ENCODE measurements around the gene SLC9A6.
"Not testable (repeated sequence)": the region's sequence is repeated elsewhere in the genome, so short reads cannot be mapped to it uniquely, and the experiment has no call there.

SLC9A6 gene

GRCh38 chrX:136064661-136065043 is 79.4 kb downstream of the SLC9A6 start:
- DNase-seq (ENCODE audit: low read depth), result no peak

DNA sequence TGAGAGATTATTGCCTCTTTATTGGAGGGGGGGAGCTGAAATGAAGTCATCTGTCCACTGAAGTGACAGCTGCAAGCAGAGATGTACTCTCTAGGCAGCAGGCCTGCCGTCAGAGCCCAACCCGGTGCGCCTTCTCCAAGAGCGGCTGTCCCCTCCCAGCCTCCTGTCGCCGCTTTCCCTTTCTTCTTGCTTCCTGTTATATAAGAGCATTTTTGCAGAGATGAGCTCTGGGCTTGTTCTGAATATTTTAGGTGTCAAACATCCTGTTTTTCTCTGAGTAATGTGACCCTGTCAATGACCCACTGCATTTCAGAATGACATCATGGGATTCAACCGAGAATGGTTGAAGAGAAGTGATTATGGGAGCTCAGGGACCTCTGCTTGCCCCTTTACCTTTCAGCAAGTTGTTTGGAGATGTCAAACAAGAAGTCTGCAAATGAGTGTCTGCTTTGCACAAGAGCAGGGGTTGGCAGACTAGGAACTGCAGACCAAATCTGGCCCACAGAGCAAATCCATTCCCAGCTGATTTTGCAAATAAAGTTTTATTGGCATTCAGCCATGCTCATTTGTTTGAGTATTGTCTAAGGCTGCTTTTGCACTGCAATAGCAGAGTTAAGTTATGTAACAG is 79.9 kb downstream of the SLC9A6 start:
- DNase-seq (ENCODE audit: low read depth), result no peak

- DNase-seq (ENCODE audit: low read depth), result no peak
Observed at GRCh38 chrX:136067097-136067496, 81.9 kb downstream of the SLC9A6 start.

- DNase-seq (ENCODE audit: low read depth), result no peak
Observed at GRCh38 chrX:136067966-136068365, 82.7 kb downstream of the SLC9A6 start.

DNA sequence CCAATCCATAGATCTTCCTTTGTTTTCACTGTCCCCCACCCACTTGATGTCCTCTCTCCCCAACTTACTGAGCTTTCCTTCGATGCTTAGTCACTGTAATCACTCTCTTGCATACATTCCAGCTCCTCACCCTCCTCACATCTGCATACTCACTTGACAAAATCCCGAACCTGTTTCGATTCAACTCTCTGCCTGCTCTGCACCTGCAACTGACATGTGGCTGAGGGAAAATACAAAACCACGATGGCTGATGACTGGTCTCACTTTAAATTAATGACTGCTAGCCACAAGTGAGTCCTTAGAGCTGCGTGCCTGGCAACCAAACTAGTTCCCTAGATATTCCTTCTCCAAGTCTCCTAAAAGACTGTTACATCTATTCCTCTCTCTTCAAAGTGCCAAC is 91.7 kb downstream of the SLC9A6 start:
- no peak for DNase-seq (ENCODE audit: low read depth)

DNA sequence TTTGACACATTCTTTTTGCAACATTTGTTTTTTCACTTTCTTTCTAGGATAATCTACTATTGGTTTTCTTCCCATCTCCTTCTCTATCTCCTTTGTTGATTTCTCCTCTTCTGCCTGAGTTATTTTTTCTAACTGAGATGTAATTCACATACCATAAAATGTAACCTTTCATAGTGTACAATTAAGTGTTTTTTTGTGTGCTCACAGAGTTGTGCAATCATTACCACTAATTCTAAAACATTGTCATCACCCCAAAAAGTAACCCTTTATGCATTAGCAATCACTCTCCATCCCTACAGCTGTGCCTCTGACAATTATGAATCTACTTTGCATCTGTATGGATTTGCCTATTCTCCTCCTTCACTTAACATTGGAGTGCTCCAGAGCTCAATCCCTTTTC is 95.5 kb downstream of the SLC9A6 start:
- DNase-seq (ENCODE audit: low read depth), result no peak

- DNase-seq (ENCODE audit: low read depth), result no peak
Observed at GRCh38 chrX:136086521-136086920, 101.3 kb downstream of the SLC9A6 start.

GRCh38 chrX:136091898-136092297 is 106.7 kb downstream of the SLC9A6 start:
- not testable (repeated sequence) for DNase-seq (ENCODE audit: low read depth)

DNA sequence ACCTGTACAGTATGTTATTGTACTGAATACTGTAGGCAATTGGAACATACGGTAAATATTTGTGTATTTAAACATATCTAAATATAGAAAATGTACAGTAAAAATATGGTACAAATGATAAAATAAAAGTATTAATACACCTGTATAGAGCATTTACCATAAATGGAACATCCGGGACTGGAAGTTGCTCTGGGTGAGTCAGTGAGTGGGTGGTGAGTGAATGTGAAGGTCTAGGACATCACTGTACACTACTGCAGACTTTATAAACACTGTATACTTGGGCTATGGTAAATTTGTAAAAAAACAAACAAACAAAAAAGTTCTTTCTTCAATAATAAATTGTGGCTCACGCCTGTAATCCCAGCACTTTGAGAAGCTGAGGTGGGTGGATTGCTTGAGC is 109.7 kb downstream of the SLC9A6 start:
- DNase-seq (ENCODE audit: low read depth), result no peak

Data from stimulated activated CD8-positive, alpha-beta memory T cell treated with anti-CD3 and anti-CD28 coated beads, Interleukin-7, amount 100 ng/mL, for 24 hours (primary cell).